NCI-H146 treated with DMSO at 0.1 percent for 48 hours (cell line): Measurements from ENCODE around the gene QRFP.
"Not testable (repeated sequence)": the region's sequence is repeated elsewhere in the genome, so short reads cannot be mapped to it uniquely, and the experiment has no call there.

Source experiments
- DNase-seq: peaks from one replicate; lab custom pipeline; 2025; ENCODE audit not compliant: unreplicated experiment; lab: John Stamatoyannopoulos, UW

Gene QRFP

DNA sequence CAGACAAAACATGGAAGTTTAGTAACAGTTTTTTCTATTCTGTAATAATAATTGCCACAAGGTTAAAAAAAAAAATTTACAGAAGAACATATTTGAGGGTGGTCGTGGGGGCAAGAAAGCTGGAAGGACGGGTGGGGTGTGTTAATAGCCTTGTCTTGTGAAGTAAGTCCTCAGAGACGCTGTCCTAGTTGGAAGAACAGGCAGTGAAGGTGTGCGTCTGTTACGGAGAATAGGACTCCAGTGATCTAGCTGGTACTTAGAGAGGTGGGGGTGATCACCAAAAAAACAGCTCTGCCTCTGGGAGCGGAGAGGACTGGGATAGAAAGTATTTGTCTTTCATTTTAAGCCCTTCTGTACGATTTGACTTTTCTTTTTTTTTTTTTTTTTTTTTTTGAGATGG is 43.8 kb downstream of the QRFP start:
- no peak for DNase-seq

DNA sequence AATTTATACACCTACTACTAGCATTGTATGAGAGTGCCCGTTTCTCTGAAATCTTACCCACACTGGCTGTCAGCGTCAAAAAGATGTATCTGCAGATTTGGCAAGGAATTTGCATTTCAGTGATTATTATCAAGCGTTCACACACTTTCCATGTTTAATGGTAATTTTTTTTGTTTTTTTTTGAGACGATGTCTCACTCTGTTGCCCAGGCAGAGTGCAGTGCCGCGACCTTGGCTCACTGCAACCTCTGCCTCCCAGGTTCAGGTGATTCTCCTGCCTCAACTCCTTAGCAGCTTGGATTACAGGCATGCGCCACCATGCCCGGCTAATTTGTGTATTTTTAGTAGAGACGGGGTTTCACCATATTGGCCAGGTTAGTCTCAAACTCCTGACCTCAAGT is 47.3 kb downstream of the QRFP start:
- no peak for DNase-seq

DNA sequence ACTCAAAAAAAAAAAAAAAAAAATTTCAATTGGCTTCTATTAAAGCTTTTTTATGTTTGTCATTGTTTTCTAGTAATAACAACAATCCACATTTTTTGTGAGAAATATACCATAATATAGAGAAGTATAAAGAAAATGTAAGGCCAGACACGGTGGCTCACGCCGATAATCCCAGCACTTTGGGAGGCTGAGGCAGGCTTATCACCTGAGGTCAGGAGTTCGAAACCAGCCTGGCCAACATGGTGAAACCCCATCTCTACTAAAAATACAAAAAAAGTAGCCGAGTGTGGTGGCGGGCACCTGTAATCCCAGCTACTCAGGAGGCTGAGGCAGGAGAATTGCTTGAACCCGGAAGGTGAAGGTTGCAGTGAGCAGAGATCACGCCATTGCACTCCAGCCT is 48.1 kb downstream of the QRFP start:
- DNase-seq, result not testable (repeated sequence)

DNA sequence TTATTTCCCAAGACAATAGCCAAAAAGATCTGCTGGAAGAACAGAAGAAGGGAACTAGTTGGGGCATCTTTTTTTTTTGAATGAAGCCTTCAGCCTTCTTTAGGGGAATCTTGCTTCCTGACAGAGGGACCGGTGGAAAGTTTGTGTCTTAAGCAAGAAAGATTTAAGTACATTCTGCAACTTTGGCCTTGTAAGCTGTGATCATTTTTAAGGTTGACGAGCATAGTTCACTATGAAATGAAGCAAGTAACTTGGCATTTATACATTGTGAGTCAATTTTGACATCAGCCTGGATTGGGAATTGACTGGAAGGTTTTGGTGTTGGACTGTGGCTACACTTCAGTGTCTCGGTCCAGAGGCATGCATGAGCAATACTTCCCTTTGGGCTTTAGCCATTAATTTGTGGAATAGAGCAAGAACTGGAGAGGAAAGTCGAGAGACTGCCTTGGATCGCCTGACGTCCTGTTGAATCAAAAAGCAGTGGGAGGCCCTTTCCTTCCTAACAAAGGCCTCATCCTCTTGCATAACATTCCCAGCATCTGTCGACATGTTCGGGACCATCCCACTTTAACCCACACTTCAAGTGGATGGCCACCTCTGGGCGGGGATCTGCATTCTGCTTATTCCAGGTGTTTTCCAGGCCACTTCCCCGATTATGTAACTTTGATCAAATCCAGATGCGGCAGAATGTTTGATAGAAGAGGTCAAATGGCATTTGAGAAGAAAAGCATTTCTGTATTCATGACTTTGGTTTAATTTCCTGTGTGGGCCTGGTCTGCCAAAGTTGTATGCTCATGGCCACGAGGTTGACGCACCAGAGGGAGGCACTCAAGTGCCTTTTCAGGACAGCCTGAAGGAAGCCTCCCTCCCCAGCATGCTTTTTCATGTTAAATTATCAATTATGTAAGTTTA is 49.0 kb downstream of the QRFP start:
- DNase-seq, result no peak

DNA sequence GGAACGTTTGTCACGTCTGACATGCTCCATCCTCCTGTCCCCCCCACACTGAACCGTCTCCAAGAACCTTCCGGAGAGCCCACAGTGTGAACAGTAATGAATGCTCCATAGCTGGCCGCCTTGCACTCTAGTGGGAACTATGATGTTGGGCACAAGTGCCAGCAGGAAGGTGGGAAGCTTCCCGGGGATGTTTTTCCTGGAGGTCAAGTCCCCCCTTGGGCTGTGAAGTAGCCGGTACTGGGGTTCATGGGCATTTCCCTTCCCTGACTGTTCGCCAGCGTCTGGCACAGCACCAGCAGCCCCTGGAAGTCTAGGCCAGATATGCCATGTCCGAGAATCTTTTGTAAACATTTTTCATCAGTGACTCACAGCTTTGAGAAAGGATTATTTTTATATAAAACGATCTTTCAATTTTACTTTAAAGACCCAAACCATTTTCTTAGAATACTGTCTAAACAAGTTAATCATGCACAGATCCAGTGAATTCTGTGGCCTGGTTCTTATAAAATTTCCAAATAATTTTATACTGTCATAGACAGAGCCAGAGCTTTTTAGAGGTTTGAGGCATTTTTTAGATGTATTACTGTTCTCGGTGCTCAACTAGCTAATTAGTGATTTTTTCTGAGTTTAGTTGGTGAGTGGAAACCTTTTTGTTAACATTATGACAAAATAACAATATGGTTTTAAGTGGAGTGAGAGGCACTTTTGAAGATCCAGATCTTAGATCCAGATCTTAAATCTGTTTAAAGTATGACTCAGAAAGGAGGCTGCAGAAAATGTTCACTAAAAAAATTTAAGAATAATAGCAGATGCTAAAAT is 49.9 kb downstream of the QRFP start:
- DNase-seq, result no peak

DNA sequence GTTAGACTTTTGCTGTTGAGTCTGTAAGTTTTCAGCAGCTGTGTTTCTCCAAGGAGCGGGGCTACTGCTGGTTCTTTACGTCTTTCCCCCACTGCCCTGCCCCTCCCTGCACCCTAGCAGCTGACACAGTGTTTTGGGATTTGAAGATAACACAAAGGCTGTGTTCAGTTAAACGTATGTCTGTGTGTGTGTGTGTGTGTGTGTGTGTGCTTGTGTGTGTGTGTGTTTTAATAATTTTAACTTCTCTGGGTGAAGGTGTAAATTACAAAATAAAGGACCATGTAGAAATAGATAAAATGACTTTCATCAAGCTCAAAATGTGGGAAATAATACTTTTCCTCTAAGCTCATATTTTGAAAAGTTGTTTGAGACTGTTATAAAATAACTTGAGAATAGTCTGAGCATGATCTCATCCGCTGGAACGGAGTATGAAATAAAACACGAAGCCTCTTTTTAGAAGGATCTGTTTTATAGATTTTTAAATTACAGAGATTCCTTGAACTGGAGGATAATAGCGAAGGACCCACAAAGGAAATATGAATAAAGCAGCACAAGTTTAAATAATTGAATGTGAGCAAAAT is 50.6 kb downstream of the QRFP start:
- DNase-seq, result no peak

DNA sequence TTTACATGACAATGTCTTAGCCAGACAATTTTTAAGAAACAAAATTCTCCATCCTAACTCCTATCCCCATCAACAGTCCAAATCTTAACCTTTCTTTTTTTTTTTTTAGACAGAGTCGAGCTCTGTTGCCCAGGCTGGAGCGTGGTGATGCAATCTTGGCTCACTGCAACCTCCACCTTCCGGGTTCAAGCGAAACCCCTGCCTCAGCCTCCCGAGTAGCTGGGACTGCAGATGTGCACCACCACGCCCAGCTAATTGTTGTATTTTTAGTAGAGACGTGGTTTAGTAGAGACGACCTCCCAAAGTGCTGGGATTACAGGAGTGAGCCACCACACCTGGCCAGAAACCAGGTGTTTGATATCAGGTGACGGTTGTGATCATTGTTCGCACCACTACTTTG is 51.4 kb downstream of the QRFP start:
- no peak for DNase-seq

DNA sequence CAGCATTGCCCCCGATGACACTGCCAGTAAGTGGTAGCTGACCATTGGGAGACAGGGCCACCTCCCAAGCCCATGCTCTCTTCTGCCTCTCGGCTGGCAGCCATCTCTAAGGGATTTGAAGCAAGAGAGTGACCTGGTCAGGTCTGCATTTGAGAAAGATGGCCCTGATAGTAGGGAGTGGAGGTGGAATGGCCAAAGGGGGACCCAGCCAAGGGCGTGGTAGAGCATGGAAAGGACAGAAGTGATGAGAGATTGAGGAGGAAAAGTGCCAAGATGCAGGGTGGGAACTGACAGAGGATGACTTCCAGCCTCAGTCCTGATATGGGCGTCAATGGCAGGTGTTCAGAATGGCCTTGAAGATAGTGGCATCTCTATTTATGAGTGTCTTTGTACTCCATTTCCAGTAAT is 52.6 kb downstream of the QRFP start:
- DNase-seq, result no peak

DNA sequence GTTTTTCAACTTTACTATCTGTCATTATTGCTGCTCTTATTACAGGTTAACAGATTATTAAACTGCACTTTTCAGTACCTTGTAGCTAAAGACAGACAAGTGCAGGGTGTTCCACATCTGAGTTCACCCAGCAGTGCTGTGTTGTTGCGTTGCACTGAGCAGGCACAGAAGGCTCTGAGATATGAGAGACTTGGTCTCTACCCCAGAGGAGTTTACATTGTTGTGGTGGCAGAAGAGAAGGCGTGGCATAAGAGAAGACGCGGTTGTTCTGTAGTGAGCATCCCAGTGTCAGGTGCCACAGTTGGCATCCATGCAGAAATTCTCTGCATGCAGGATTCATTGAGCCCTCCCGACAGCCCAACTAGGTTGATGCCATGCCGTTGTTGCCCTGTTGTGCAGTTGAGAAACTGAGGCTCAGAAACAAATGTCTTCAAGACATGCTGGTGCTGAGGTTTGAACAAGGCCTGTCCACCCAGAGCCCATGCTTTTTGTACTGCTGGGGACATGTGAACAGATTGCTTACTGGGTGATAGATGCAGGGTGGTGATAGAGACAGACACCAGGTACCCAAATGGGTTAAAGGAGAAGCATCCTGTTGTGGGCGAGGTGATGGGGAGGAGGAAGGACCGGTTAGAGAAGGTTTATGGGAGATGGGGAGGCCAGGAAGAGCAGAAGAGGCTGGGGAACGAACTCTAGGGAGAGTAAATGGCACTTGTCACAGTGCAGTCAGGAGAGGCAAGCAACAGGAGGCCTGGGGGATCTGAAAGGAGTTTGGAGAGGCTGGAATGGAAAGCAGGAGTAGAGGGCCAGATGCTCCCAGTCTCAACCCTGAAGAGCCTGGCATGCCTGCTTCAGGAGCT is 53.3 kb downstream of the QRFP start:
- no peak for DNase-seq
